Testis (tissue), 2 donors: Measurements from ENCODE around the gene HSF4.

Experiments used
- POLR2A ChIP-seq: fragments of 450-650 bp; IDR thresholded peaks from one replicate; pipeline ENCODE4 v1.6.1; 2017; ENCODE audit warnings: antibody characterized with exemption, mild to moderate bottlenecking, moderate library complexity
- TF ChIP-seq, protein P1 (sequence below), 3 experiments: fragments of 450-650 bp in 2 of 3; fragments of 200-600 bp in 1 of 3; sonication (generic) in 1 of 3; IDR thresholded peaks; one replicate each; pipeline ENCODE4 v1.5.1; 2016 to 2019; ENCODE audit warnings: antibody characterized with exemption in 3 of 3, mild to moderate bottlenecking in 2 of 3, moderate library complexity in 1 of 3

DNA sequence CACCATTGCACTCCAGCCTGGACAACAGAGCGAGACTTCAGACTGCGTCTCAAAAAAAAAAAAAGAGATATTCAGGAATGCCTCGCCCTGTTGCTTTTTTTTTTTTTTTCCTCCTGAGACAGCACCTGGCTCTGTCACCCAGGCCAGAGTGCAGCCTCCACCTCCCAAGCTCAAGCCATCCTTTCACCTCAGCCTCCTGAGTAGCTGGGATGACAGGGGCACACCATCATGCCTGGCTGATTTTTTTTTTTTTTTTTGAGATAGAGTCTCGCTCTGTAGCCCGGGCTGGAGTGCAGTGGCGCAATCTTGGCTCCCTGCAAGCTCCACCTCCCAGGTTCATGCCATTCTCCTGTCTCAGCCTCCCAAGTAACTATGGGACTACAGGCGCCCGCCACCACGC is 46.8 kb upstream of the HSF4 start:
- TF ChIP-seq POLR2A = no peak
- TF ChIP-seq, protein P1, sequence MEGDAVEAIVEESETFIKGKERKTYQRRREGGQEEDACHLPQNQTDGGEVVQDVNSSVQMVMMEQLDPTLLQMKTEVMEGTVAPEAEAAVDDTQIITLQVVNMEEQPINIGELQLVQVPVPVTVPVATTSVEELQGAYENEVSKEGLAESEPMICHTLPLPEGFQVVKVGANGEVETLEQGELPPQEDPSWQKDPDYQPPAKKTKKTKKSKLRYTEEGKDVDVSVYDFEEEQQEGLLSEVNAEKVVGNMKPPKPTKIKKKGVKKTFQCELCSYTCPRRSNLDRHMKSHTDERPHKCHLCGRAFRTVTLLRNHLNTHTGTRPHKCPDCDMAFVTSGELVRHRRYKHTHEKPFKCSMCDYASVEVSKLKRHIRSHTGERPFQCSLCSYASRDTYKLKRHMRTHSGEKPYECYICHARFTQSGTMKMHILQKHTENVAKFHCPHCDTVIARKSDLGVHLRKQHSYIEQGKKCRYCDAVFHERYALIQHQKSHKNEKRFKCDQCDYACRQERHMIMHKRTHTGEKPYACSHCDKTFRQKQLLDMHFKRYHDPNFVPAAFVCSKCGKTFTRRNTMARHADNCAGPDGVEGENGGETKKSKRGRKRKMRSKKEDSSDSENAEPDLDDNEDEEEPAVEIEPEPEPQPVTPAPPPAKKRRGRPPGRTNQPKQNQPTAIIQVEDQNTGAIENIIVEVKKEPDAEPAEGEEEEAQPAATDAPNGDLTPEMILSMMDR (IDR thresholded peaks at IDR 0.05) = no peak
